ENCODE measurements around the gene MROH7. TPM values are rescaled to one million over a fixed set of nuclear protein-coding genes. Genes with fewer than 3 reads are reported as not detected.

MROH7 gene
- total and polyA plus RNA-seq, 9 of the 15 experiments (the other 6 are each of a cell fraction or from before 2014, with no cell fraction given) = not detected

- Histone ChIP-seq H3K36me3 (ENCODE audit: control insufficient read depth, insufficient read depth, low read length) (peaks cover 24% of the 10 kb centered on the region; the same call in 2 of the 3 replicates), H3K4me1 (replicated peaks in 1 of 2; ENCODE audit: control insufficient read depth in 2 of 2, insufficient read depth in 2 of 2, low read length in 2 of 2) (peaks cover 4 to 10% of the 10 kb centered on the region in 2 experiments; a peak in 2 of 5 replicates), H3K27ac (ENCODE audit: extremely low read depth, low read depth, low read length) (no peak overlapping the region), H2AFZ (ENCODE audit: low read depth, low read length) (no peak overlapping the region), H3K9ac (ENCODE audit: insufficient read depth in 1 of 2, low read depth in 2 of 2, low read length in 2 of 2) (no peak overlapping the region), H3K79me2 (ENCODE audit: control insufficient read depth, insufficient read depth, low read length) (peaks cover 13% of the 10 kb centered on the region), H4K20me1 (replicated peaks; ENCODE audit: control insufficient read depth, insufficient read depth, low read length) (no peaks in the 10 kb centered on the region), H3K9me3 (replicated peaks; ENCODE audit: control insufficient read depth, insufficient read depth, low read depth, low read length) (no peaks in the 10 kb centered on the region), H3K4me2 (ENCODE audit: insufficient read depth, low read length) (no peak overlapping the region), H3K27me3 (ENCODE audit: control insufficient read depth in 2 of 2, insufficient read depth in 2 of 2, low read length in 2 of 2) (no peaks in the 10 kb centered on the region), H3K9me1 (ENCODE audit: control insufficient read depth, insufficient read depth, low read length) (peaks cover 4% of the 10 kb centered on the region), H3K4me3 (no peak overlapping the region)
- no TSS peak for BruUV-seq (replicated peaks)
- CTCF ChIA-PET (ENCODE audit: low intra/inter-chr PET ratio) = no interaction called here
- WGBS (ENCODE audit: insufficient coverage, low coverage, missing lambda C conversion rate) = 67% methylated on average over 20 of the region's 20 CpGs
- intact Hi-C loops (cut with micrococcal nuclease) = no loop called here
- in situ Hi-C loops (cut with MboI) = no loop called here
- FAIRE-seq (no peak), ATAC-seq (no peak), DNase-seq (ENCODE audit: extremely low read depth in 1 of 4, low spot score in 3 of 4) (no peak)
- POLR2A ChIA-PET = interaction anchor here (1.0 to 1.2 kb wide), 2 partner anchors 14 to 195 kb away, joined by 3 to 4 read pairs; no protein-coding TSS in a partner anchor
- TF ChIP-seq POLR2A (conservative IDR thresholded peaks at IDR 0.05) (no peak), THRAP3 (IDR thresholded peaks at IDR 0.05; ENCODE audit: borderline replicate concordance) (no peak), TCF7 (IDR thresholded peaks at IDR 0.05; ENCODE audit: borderline replicate concordance) (no peak), ZBTB5 (IDR thresholded peaks at IDR 0.05) (no peak), SAP30 (IDR thresholded peaks at IDR 0.05; ENCODE audit: borderline replicate concordance, insufficient read depth, low read depth, low read length, poor library complexity, severe bottlenecking) (no peak), ZNF239 (CRISPR knock-in tag; IDR thresholded peaks at IDR 0.05) (no peak), CAMTA2 (CRISPR knock-in tag; conservative IDR thresholded peaks at IDR 0.05) (no peak), PTBP1 (IDR thresholded peaks at IDR 0.05; ENCODE audit: low read depth, low read length) (no peak), NCOA6 (IDR thresholded peaks at IDR 0.05) (no peak), PTRF (tag; IDR thresholded peaks at IDR 0.05) (no peak), FOXK2 (conservative IDR thresholded peaks at IDR 0.05 in 1 of 2, IDR thresholded peaks at IDR 0.05 in 1 of 2; ENCODE audit: low read depth in 2 of 2) (no peak), ATF1 (CRISPR knock-in tag; IDR thresholded peaks at IDR 0.05) (no peak), ATF1 (tag; IDR thresholded peaks at IDR 0.05) (no peak), ZNF431 (CRISPR knock-in tag; IDR thresholded peaks at IDR 0.05) (no peak), NEUROD1 (IDR thresholded peaks at IDR 0.05; ENCODE audit: borderline replicate concordance, low read depth, low read length, partially characterized antibody) (no peak), ZNF644 (tag; IDR thresholded peaks at IDR 0.05; ENCODE audit: low read depth) (no peak)
- TF ChIP-seq, protein P1, sequence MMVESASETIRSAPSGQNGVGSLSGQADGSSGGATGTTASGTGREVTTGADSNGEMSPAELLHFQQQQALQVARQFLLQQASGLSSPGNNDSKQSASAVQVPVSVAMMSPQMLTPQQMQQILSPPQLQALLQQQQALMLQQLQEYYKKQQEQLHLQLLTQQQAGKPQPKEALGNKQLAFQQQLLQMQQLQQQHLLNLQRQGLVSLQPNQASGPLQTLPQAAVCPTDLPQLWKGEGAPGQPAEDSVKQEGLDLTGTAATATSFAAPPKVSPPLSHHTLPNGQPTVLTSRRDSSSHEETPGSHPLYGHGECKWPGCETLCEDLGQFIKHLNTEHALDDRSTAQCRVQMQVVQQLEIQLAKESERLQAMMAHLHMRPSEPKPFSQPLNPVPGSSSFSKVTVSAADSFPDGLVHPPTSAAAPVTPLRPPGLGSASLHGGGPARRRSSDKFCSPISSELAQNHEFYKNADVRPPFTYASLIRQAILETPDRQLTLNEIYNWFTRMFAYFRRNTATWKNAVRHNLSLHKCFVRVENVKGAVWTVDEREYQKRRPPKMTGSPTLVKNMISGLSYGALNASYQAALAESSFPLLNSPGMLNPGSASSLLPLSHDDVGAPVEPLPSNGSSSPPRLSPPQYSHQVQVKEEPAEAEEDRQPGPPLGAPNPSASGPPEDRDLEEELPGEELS (CRISPR knock-in tag; IDR thresholded peaks at IDR 0.05; ENCODE audit: borderline replicate concordance) = no peak
- TF ChIP-seq, protein P2, sequence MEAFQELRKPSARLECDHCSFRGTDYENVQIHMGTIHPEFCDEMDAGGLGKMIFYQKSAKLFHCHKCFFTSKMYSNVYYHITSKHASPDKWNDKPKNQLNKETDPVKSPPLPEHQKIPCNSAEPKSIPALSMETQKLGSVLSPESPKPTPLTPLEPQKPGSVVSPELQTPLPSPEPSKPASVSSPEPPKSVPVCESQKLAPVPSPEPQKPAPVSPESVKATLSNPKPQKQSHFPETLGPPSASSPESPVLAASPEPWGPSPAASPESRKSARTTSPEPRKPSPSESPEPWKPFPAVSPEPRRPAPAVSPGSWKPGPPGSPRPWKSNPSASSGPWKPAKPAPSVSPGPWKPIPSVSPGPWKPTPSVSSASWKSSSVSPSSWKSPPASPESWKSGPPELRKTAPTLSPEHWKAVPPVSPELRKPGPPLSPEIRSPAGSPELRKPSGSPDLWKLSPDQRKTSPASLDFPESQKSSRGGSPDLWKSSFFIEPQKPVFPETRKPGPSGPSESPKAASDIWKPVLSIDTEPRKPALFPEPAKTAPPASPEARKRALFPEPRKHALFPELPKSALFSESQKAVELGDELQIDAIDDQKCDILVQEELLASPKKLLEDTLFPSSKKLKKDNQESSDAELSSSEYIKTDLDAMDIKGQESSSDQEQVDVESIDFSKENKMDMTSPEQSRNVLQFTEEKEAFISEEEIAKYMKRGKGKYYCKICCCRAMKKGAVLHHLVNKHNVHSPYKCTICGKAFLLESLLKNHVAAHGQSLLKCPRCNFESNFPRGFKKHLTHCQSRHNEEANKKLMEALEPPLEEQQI (IDR thresholded peaks at IDR 0.05) = no peak
Observed at GRCh38 chr1:54758678-54759348, 117.2 kb downstream of the MROH7 start.
